Hematopoietic multipotent progenitor cell treated with erythropoietin and hydrocortisone succinate and interleukin-3 and kit ligand, for 4 days (in vitro differentiated cells): ENCODE results near the gene KIF3C.
A peak's percentile ranks its signal among the peaks of the same experiment; 100 is the strongest.
"Not testable (repeated sequence)": the region's sequence is repeated elsewhere in the genome, so short reads cannot be mapped to it uniquely, and the experiment has no call there.

Source experiments
- DNase-seq: peaks from one replicate; pipeline ENCODE4 v3.0.0-alpha.2; 2015

Gene KIF3C

DNA sequence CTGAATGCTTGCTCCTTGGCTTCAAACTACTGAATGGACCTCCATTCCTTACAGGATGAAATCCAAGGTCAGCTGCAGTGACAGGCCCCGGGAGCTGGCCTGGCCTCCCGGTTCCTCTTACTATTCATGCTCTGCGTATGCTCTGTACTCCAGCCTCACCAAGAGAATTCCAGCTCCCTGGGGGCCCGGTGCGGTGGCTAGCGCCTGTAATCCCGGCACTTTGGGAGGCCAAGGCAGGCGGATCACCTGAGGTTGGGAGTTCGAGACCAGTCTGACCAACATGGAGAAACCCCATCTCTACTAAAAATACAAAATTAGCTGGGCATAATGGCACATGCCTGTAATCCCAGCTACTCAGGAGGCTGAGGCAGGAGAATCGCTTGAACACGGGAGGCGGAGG lies 23.7 kb downstream of the KIF3C start:
- DNase-seq, result not testable (repeated sequence)

DNA sequence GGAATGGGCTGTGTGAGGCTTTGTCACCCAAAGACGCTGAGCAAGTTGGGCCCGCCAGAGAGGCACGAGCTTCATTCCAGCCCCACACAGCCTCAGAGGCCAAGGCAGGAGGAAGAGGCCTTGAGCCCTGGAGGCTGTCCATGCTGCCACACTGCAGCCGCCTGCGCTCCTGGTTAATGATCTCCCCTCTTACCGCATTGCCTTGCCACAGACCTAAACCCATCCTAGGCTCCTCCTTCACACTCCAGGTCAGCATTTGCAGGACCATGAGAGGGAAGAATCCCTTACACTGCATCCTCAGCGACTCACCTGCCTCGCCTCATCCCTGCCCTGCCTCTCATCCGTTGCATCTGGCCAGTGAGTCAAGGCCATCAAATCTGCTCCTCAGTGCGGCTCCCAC lies 24.6 kb downstream of the KIF3C start:
- DNase-seq, result no peak

DNA sequence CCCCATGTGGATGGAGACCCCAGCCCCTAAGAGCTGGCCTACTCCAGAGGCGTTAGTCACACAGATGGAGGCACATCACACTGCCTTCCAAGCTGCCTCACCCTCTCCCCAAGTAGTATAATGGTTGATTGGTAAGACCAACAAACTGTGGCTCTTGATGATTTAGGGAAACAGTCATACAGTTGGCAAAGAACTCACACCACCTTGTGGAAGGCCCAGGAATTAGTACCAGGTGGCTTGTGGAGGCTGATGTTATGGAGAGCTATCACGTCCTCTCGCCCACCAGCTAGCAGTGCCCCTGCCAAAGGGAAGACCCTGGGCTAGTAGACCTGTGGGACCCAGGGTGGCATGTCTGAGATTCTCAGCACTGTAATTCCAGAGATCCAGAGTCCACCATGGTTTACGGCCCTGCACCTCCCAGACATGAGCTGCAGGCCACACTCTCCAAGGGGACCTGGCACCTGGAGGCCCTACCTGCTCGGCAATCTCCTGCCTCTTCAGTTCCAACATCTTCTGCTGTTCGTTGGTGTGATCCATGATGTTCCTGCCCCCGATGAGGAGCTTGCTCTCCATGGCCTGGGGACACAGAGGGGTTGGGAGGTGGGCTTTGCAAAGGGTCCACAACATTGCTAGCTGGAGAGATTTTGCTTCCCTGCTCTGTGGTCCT lies 26.3 kb downstream of the KIF3C start:
- peak; percentile 51 for DNase-seq

DNA sequence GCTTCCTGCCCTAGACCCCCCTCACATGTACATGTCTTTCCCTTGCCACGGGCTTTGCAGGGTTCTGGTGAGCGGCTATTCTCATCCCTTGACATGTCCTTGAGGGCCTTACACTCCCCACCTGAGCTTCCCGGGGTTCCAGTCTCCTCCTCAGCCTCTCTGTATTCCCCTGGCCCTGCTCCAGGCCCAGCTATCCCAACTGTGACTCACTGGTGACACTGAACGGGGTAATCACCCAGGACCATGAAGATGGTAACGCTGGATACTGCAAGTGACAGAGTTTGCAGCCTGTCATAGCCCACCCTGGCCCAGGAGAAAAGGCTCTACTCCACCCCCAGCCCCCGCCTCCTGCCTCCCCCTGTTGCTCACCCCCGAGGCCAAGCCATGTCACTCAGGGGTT lies 27.3 kb downstream of the KIF3C start:
- no peak for DNase-seq

DNA sequence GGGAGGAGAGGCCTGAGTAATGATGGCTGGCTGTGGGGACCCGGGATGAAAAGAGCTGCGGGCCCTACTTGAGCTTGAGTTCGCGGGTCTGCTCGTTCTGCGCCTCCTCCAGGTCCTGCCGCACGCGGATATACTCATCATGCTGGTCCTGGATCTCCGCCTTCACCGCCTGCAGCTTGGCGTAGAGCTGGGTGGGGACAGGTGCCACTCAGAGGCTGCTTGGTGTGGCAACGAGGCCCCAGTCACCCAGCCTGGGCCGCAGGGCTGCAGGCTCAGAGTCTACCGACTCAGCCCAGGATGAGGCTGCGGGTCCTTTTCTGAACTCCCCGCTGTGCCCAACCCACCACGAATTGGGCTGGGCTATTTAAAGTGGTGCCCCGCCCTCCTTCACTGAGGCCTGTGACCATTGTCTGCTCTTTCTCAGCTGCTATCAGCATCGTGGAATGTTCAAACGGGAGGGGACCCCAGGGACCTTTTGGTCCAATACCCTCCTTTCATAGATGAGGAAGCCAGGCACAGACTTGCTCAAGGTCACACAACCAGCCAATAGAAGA lies 28.0 kb downstream of the KIF3C start:
- DNase-seq, result peak; percentile 76

DNA sequence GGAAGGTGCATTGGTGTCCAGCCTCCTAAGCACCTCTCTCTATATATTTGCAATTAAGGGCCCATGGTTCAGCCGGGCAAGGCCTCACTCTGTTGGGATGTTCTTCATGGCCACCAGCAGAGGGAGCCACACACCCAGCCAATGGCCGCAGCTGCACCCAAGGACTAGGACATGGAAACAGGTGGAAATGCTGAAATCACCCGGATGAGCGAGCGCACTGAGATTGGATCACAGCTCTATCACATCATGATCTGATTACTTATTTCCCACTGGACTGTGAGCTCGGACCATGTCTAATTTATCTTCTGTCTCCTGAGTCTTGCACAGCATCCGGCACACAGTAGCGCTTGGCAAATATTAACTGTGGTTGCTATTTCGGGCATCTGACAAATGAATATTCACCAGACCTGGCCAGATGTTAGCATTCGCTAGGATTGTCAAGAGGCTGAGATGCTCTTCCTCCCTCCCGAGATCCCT lies 31.2 kb downstream of the KIF3C start:
- DNase-seq, result peak; percentile 90

DNA sequence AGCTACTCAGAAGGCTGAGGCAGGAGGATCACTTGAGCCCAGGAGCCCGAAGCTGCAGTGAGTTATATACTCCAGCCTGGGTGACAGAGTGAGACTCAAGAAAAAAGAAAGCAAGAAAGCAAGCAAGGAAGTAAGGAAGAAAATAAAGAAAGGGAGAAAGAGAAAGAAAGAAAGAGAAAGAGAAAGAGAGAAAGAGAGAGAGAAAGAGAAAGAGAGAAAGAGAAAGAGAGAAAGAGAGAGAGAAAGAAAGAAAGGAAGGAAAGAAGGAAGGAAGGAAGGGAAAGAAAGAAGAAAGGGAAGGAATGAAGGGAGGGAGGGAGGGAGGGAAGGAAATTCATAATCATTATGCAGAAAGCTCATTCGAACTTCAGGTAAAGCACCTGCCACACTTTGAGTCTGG lies 33.9 kb downstream of the KIF3C start:
- DNase-seq, result no peak

DNA sequence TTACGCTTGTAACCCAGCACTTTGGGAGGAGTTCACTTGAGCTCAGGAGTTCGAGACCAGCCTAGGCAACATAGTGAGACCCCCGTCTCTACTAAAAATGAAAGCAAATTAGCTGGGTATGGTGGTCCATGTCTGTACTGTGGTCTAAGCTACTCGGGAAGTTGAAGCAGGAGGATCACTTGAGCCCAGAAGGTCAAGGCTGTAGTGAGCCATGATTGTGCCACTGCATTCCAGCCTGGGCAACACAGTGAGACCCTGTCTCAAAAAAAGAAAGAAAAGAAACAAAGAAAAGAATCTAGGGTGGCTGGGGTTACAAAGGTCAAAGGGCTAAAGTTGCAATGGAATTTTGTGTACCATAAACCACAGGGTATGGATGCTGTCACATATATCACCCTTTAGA lies 41.3 kb downstream of the KIF3C start:
- no peak for DNase-seq

DNA sequence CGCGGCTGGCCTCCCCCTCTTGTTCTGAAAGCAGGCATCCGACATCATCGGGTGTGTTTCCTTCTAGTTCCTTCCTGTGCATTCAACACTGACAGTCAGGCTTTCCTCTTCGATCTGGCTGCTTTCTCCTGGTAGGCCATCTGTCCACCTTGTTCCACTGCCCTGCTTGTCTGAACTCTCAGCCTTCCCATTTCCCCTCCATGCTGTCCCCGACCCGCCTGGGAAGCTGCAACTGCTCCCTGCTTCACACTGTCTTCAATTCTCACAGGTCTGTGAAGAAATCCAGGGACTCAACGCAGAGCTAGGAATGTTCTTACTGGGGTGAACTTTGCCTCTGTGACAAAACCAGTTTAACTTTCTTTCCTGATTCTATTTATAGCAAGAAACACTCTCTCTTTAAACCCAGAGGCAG lies 43.0 kb downstream of the KIF3C start:
- no peak for DNase-seq

DNA sequence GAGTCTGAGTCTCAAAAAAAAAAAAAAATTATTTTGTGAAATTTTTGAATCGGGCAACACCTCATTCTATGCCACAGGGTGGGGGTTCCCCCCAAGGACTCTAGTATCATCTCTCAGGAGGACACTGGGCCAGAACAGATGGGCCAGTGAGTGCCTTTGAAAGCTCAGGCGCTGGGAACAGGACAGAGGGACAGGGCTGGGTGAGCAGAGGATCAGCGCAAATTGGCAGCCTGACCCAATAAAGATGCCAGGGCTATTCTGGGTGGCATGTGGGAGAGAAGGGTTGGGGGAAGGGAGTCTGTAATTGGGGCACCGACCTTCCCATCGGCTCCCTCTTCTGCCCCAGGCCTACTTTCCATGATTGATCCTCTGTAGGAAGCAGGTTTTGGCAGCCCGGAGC lies 44.0 kb downstream of the KIF3C start:
- DNase-seq, result no peak

DNA sequence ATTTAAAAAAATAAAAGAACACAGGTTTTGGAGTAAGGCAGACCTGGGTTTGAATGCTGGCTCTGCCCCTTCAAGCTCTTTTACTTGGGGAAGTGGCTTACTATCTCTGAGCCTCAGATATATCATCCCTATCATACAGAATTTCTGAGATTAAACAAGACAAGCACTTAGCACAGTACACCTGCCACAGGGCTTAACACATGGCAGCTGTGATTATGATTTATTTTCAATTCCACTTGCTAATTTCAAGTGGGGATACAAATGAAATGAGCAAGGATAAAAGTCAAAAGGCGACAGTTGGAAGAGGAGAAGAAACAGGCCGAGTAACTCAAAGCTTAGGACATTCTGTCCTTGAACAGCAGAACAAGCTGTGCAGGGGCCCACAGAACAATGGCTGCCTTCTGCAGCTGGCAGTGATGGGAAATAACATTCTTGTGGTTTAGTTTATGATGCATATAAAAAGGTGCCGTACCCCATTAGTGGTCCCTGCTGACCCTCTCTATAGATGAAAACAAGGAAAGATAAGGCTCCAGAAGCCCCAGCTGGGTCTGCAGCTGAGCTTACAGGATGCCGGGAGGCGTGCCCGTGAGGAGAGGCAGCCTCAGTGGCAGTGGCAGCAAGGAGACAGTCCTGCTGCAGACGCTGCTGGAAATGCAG lies 45.3 kb downstream of the KIF3C start:
- peak; percentile 32 for DNase-seq

DNA sequence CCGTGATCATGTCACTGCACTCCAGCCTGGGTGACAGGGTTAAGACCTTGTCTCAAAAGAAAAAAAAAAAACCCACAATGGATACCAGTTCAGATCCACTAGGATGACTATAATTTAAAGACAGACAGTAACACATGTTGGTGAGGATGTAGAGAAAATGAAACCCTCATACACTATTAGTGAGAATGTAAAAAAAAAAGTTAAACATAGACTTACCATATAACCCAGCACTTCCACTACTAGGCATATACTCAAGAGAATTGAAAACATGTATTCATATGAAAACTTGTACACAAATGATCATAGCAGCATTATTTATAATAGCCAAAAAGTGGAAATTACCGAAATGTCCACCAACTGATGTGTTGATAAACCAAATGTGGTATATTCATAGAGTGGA lies 48.7 kb downstream of the KIF3C start:
- no peak for DNase-seq

DNA sequence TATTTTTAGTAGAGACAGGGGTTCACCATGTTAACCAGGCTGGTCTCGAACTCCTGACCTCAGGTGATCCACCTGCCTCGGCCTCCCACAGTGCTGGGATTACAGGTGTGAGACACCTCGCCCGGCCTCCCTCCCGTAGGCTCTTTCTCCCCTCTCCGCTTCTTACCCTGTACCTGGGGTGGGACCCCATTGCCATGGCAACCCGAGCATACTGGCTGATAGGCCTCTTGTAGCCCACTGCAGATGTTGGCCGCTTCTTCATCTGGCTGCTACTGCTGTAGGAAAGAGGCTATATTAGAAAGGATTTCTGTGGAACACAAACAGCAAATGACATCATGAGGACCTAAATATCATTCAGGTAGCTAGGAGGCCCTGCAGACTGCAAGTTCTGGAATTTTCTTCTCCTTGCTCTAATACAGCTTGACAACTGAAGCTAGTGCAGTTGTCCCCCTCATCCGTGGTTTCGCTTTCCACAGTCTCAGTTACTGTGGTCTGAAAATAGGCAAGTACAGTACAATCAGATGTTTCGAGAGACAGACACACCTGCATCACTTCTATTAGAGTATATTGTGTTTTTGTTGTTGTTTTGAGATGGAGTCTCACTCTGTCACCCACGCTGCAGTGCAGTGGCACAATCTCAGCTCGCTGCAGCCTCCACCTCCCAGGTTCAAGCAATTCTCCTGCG lies 52.4 kb downstream of the KIF3C start:
- DNase-seq, result no peak

DNA sequence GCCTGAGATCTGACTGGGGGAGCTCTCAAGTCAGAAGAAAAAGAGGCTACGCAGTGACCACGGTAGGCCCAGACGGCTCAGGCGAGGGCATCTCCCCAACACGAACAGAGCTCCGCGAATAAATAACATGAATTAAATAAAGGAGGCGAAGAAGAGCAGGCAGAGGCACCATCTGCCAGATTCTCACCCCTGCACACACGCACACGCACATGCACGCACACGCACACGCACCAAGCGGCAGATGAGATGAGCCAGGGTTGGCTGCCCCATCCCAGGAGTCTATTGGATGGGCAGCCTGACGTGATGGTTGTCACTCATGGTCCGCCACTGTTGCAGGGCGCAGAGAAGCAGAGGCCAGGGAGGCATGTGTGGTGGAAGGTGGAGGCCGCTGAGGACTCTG lies 53.6 kb downstream of the KIF3C start:
- DNase-seq, result no peak

DNA sequence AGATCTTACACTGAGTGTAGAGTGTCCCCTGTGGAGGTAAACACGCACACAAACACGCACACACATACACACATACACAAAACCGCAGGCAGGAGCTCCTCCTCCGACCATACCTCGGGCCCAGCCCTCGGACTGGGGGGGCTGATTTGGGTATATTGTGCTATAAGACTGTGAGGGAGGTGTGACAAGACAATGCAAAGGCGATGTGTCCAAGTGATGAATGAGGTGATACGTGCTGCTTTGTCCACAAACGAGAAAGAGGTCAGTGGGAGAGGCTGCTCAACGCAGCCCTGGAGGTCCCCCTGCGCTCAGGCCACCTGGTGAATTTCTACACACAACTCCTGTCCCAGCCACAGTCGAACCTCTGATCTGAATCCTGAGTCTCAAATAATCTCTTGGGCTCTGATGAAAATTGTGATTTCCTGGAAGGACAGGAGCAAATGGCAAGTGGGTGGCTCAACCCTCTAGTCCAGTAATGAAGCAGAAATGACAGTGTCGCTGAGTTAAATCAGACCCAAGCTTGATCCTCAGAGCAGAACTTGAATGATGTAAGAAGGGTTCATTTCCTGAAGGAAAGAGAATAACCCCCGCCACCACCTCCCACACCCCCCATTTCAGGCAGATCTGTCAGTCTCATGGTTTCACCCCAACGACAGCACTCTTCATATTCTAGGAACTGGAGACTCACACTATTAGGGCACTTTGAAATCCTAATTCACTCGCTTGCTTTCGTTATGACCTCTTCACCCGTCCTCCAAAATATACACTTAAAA lies 55.1 kb downstream of the KIF3C start:
- no peak for DNase-seq

DNA sequence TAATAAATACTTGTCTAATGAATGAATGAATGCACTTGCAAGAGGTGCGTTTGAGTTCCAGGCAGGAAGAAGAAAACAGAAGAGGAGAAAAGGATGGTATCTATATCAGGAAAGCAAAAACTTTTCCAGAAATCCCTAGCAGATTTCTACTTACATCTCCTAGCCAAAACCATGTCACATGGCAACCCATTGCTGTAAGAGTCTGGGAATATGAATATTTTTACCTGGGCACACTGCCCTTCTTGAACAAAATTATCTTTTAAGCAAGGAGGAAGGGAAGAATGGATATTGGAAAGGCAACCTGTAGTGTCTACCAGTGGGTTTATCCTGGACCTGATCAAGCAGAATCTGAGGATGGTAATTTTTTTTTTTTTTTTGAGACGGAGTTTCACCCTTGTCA lies 59.8 kb downstream of the KIF3C start:
- no peak for DNase-seq

DNA sequence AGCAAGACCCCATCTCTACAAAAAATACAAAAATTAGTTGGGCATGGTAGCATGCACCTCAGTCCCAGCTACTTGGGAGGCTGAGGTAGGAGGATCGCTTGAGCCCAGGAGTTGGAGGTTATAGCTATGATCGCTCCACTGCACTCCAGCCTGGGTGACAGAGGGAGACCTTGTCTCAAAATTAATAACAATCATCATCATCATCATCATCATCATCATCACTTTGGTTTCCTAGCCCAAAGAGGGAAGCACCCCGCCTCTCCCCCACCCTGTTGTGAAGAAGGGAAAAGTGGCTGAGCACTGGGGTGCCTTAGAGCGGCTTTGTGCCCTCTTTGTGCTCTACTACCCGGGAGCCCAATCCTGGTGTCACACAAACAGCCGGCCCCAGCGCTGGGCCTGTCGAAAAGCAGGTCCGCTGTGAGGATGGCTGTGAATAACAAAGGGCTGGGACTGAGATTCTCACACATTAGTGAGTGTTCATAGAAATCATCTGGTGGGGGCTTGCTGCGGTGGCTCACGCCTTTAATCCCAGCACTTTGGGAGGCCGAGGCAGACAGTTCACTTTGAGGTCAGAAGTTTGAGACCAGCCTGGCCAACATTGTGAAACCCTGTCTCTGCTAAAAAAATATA lies 61.4 kb downstream of the KIF3C start:
- DNase-seq, result no peak

DNA sequence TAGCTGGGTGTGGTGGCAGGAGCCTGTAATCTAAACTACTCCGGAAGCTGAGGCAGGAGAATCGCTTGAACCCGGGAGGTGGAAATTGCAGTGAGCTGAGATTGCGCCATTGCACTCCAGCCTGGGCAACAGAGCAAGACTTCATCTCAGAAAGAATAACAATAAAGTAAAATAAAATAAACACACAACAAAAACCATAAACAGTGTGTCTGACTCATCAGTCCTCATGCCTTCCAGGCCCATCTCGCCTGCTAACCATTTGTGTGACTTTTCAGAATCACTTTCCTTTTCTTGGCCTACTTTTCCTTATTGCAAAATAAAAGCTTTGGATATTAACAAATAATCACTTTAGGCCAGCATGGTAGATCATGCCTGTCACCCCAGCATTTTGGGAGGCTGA lies 62.0 kb downstream of the KIF3C start:
- DNase-seq, result no peak

DNA sequence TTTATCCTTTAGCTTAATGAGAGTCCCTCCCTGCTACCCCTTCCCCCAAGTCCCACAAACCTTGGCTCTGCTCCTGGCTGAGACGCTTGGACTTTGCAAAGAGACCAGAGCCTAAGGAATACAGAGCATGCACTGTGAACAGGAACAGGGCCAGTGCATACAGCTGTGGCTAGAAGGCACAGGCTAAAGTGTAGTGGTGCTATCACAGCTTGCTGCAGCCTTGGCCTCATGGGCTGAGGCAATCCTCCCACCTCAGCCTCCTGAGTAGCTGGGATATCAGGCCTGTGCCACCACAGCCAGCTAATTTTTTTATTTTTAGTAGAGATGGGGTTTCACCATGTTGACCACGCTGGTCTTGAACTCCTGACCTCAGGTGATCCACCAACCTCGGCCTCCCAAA lies 64.5 kb downstream of the KIF3C start:
- DNase-seq, result no peak

DNA sequence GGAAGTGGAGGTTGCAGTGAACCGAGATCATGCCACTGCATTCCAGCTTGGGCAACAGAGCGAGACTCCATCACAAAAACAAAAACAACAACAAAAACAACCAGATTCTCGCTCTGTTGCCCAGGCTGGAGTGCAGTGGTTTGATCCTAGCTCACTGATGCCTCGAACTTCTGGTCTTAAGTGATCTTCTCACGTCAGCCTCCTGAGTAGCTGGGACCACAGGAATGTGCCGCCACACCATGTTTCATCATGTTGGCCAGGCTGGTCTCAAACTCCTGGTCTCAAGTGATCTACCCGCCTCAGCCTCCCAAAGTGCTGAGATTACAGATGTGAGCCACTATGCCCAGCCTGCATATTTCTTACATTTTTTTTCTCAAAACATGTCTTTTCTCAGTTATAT lies 64.9 kb downstream of the KIF3C start:
- not testable (repeated sequence) for DNase-seq

DNA sequence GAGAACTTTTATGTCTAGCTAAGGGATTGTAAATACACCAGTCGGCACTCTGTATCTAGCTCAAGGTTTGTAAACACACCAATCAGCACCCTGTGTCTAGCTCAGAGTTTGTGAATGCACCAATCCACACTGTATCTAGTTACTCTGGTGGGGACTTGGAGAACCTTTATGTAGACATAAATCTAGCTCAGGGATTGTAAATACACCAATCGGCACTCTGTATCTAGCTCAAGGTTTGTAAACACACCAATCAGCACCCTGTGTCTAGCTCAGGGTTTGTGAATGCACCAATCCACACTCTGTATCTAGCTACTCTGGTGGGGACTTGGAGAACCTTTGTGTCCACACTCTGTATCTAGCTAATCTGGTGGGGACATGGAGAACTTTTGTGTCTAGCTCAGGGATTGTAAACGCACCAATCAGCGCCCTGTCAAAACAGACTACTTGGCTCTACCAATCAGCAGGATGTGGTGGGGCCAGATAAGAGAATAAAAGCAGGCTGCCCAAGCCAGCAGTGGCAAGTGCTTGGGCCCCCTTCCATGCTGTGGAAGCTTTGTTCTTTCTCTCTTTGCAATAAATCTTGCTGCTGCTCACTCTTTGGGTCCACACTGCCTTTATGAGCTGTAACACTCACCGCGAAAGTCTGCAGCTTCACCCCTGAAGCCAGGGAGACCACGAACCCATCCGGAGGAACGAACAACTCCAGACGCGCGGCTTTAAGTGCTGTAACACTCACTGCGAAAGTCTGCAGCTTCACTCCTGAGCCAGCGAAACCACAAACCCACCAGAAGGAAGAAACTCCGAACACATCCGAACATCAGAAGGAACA lies 66.1 kb downstream of the KIF3C start:
- DNase-seq, result peak; percentile 84

DNA sequence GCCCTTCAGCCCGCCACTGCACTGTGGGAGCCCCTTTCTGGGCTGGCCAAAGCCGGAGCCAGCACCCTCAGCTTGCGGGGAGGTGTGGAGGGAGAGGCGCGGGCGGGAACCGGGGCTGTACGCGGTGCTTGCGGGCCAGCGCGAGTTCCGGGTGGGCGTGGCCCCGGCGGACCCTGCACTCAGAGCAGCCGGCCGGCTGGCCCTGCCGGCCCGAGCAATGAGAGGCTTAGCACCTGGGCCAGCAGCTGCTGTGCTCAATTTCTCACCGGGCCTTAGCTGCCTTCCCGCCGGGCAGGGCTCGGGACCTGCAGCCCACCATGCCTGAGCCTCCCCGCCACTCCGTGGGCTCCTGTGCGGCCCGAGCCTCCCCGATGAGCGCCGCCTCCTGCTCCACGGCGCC lies 66.9 kb downstream of the KIF3C start:
- DNase-seq, result not testable (repeated sequence)
